Measurements from ENCODE around the gene DACT3. TPM values are rescaled to one million over a fixed set of nuclear protein-coding genes. Genes with fewer than 3 reads are reported as not detected.

DACT3 gene

DNA sequence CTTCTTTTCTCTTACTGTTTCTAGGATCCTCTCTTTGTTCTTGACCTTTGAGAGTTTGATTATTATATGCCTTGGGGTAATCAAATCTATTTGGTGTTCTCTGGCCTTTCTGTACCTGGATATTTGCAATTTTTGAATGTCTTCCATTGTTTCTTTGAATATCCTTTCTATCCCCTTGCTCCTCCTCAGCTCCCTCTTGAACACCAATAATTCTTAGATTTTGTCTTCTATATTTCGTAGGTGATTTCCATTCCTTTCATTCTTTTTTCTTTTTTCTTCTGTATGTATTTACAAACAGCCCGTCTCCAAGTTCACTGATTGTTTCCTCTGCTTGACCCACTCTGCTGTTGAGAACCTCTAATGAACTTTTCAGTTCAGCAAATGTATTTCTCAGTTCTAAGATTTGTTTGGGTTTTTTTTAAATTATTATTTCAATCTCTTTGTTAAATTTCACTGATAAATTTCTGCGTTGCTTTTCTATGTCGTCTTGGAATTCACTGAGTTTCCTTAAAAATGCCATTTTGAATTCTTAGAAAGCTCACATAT, 62.5 kb downstream of the DACT3 start:
- Histone ChIP-seq H2BK5ac (ENCODE audit: low read depth, low read length, poor library complexity, severe bottlenecking) (no peak overlapping the region), H4K8ac (ENCODE audit: low read length) (no peak overlapping the region), H3K27ac (ENCODE audit: low read length, poor library complexity, severe bottlenecking) (no peak overlapping the region), H3K4me1 (ENCODE audit: control insufficient read depth, insufficient read depth, low read depth, low read length) (peaks cover 16% of the 10 kb centered on the region), H3K79me1 (replicated peaks; ENCODE audit: low read length, poor library complexity, severe bottlenecking) (peaks cover 5% of the 10 kb centered on the region), H3K4me2 (ENCODE audit: low read length, poor library complexity, severe bottlenecking) (no peak overlapping the region), H2BK15ac (ENCODE audit: low read depth, poor library complexity, severe bottlenecking) (no peak overlapping the region), H2AFZ (ENCODE audit: low read depth, low read length) (no peak overlapping the region), H2BK12ac (ENCODE audit: low read length in 2 of 2) (no peak overlapping the region), H3K4me3 (ENCODE audit: insufficient read depth in 1 of 2, low read depth in 1 of 2, low read length in 2 of 2) (no peak overlapping the region), H3K9me3 (ENCODE audit: control insufficient read depth, low read length) (no peaks in the 10 kb centered on the region), H3K9ac (ENCODE audit: low read length) (no peak overlapping the region), H3K23ac (ENCODE audit: low read length in 2 of 2) (no peak overlapping the region), H4K91ac (ENCODE audit: low read length) (no peak overlapping the region), H2BK120ac (ENCODE audit: low read depth, low read length) (no peak overlapping the region), H3K27me3 (ENCODE audit: control insufficient read depth in 1 of 2, insufficient read depth in 1 of 2, low read length in 2 of 2) (no peaks in the 10 kb centered on the region), H2AK5ac (ENCODE audit: low read length, severe bottlenecking) (no peak overlapping the region), H3K18ac (ENCODE audit: low read depth in 1 of 2, low read length in 2 of 2) (no peak overlapping the region), H3K36me3 (ENCODE audit: control insufficient read depth in 1 of 2, insufficient read depth in 2 of 2, low read depth in 1 of 2, low read length in 2 of 2) (no peaks in the 10 kb centered on the region), H3K14ac (ENCODE audit: low read length in 2 of 2) (no peak overlapping the region), H3K4ac (ENCODE audit: low read depth in 1 of 2, low read length in 2 of 2) (no peak overlapping the region)
- WGBS, result over 99% methylated on average over 4 of the region's 4 CpGs
- no peak for DNase-seq

Small RNA genes lying within 50 kb of the gene (small RNA-seq; reads per million reads assigned to genes)
- 1.2 reads per million for gene MIR320E (ENCODE audit: low read depth)
- gene RN7SL364P (ENCODE audit: low read depth), result not detected

Data from mesenchymal stem cell (in vitro differentiated cells and primary cell).